H1 (cell line): ENCODE results near the gene CACNA2D4. TPM values are rescaled to one million over a fixed set of nuclear protein-coding genes. Genes with fewer than 3 reads are reported as not detected.

Experiments
- CTCF ChIA-PET: fragments of 300-600 bp; sonication (Branson Sonifier 250); formaldehyde crosslinking; loops from one replicate; lab custom pipeline; 2021; ENCODE audit not compliant: partially characterized antibody; lab: Charles Lee
- POLR2A ChIA-PET: fragments of 300-600 bp; sonication (Branson Sonifier 250); formaldehyde crosslinking; loops from one replicate; lab custom pipeline; 2021; ENCODE audit warnings: inconsistent platforms; ENCODE audit not compliant: partially characterized antibody; lab: Charles Lee
- DNase-seq, 2 experiments: peaks; one replicate each; pipeline versions ENCODE4 v3.0.0 to v3.0.0-alpha.2; 2010 to 2022; ENCODE audit warnings: low spot score in 2 of 2, low read depth in 1 of 2, mixed read lengths in 1 of 2
- FAIRE-seq: peaks from 2 replicates; lab custom pipeline; 2011; peaks lifted over from hg19 to GRCh38; lab: Jason Lieb, UNC
- H2AFZ ChIP-seq: 2 replicates; pipeline ENCODE4 v1.8.1; 2012; ENCODE audit warnings: low read length, inconsistent platforms
- H2AK5ac ChIP-seq: 2 replicates; pipeline ENCODE4 v1.6.1; 2013; ENCODE audit warnings: low read depth, low read length
- H2BK120ac ChIP-seq: replicated peaks from 2 replicates; pipeline ENCODE3; 2013; ENCODE audit warnings: low read depth, low read length, inconsistent platforms
- H2BK12ac ChIP-seq: 2 replicates; pipeline ENCODE4 v1.6.1; 2013; ENCODE audit warnings: low read depth, low read length
- H2BK15ac ChIP-seq: 2 replicates; pipeline ENCODE4 v1.6.1; 2013; ENCODE audit warnings: low read length
- H2BK20ac ChIP-seq: 2 replicates; pipeline ENCODE4 v1.6.1; 2013; ENCODE audit warnings: low read length
- H2BK5ac ChIP-seq: 2 replicates; pipeline ENCODE4 v1.6.1; 2013; ENCODE audit warnings: low read depth, low read length
- H3K14ac ChIP-seq: 2 replicates; pipeline ENCODE4 v1.6.1; 2013; ENCODE audit warnings: inconsistent platforms; ENCODE audit not compliant: insufficient read length
- H3K18ac ChIP-seq: 2 replicates; pipeline ENCODE4 v1.6.1; 2013; ENCODE audit warnings: low read length; ENCODE audit errors: extremely low read depth
- H3K23ac ChIP-seq: 2 replicates; pipeline ENCODE4 v1.6.1; 2013; ENCODE audit warnings: inconsistent platforms; ENCODE audit not compliant: insufficient read length
- H3K23me2 ChIP-seq: 2 replicates; pipeline ENCODE4 v1.6.1; 2013; ENCODE audit warnings: low read depth, low read length
- H3K27ac ChIP-seq: 2 replicates; pipeline ENCODE4 v1.6.1; 2011; ENCODE audit warnings: low read depth, low read length, inconsistent platforms
- H3K27me3 ChIP-seq, 4 experiments: replicated peaks in 1 of 4; 1 replicate in 1 of 4; 2 replicates in 3 of 4; pipeline versions ENCODE4 v1.6.1 to v1.8.1; 2011 to 2013; ENCODE audit warnings: low read length in 3 of 4, mild to moderate bottlenecking in 3 of 4, inconsistent platforms in 2 of 4, mixed read lengths in 2 of 4, moderate library complexity in 1 of 4; ENCODE audit not compliant: control insufficient read depth in 3 of 4, insufficient read depth in 3 of 4; ENCODE audit errors: extremely low read depth in 1 of 4
- H3K36me3 ChIP-seq, 4 experiments: 2 replicates each; pipeline versions ENCODE4 v1.6.1 to v1.8.1; 2011 to 2013; ENCODE audit warnings: mild to moderate bottlenecking in 4 of 4, low read length in 3 of 4, moderate library complexity in 2 of 4, control low read depth in 1 of 4, inconsistent platforms in 1 of 4; ENCODE audit not compliant: insufficient read depth in 4 of 4, control insufficient read depth in 2 of 4
- H3K4ac ChIP-seq: replicated peaks from 2 replicates; pipeline ENCODE3; 2013; ENCODE audit warnings: low read length, low read depth, mixed read lengths, inconsistent platforms; ENCODE audit not compliant: insufficient read length
- H3K4me1 ChIP-seq, 4 experiments: replicated peaks in 1 of 4; 1 replicate in 1 of 4; 2 replicates in 3 of 4; pipeline versions ENCODE4 v1.6.1 to v1.8.1; 2011 to 2013; ENCODE audit warnings: low read length in 3 of 4, inconsistent platforms in 2 of 4, mixed read lengths in 1 of 4; ENCODE audit not compliant: insufficient read depth in 4 of 4, control insufficient read depth in 3 of 4
- H3K4me2 ChIP-seq, 2 experiments: 2 replicates each; pipeline versions ENCODE4 v1.6.1 to v1.8.1; 2011 to 2013; ENCODE audit warnings: low read depth in 2 of 2, low read length in 2 of 2, control low read depth in 1 of 2, inconsistent platforms in 1 of 2, mild to moderate bottlenecking in 1 of 2; ENCODE audit not compliant: insufficient read depth in 1 of 2
- H3K4me3 ChIP-seq, 4 experiments: fragments of 200-600, 300-600 bp in 1 of 4; sonication (generic), shearing (Covaris generic), sonication (Bioruptor Twin) in 1 of 4; 2 replicates each; pipeline versions ENCODE4 v1.5.1 to v1.8.1; 2011 to 2016; ENCODE audit warnings: low read length in 4 of 4, low read depth in 3 of 4, control low read depth in 2 of 4, inconsistent platforms in 2 of 4, mild to moderate bottlenecking in 2 of 4, mixed read lengths in 1 of 4, moderate library complexity in 1 of 4; ENCODE audit not compliant: insufficient read depth in 2 of 4; ENCODE audit errors: extremely low read depth in 1 of 4
- H3K56ac ChIP-seq: replicated peaks from 2 replicates; pipeline ENCODE3; 2013; ENCODE audit warnings: low read depth, mild to moderate bottlenecking, mixed read lengths, low read length, inconsistent platforms; ENCODE audit not compliant: insufficient read length
- H3K79me1 ChIP-seq: 2 replicates; pipeline ENCODE4 v1.6.1; 2013; ENCODE audit warnings: low read depth, low read length, control low read depth
- H3K79me2 ChIP-seq, 2 experiments: 2 replicates each; pipeline versions ENCODE4 v1.6.1 to v1.8.1; 2012 to 2013; ENCODE audit warnings: low read length in 2 of 2, mild to moderate bottlenecking in 2 of 2, inconsistent platforms in 1 of 2; ENCODE audit not compliant: insufficient read depth in 2 of 2, control insufficient read depth in 1 of 2
- H3K9ac ChIP-seq, 4 experiments: replicated peaks in 1 of 4; 1 replicate in 1 of 4; 2 replicates in 3 of 4; pipeline versions ENCODE4 v1.6.1 to v1.8.1; 2011 to 2013; ENCODE audit warnings: low read depth in 3 of 4, low read length in 3 of 4, control low read depth in 2 of 4, mild to moderate bottlenecking in 2 of 4, moderate library complexity in 2 of 4, inconsistent platforms in 1 of 4; ENCODE audit errors: extremely low read depth in 1 of 4
- H3K9me3 ChIP-seq, 2 experiments: 2 replicates each; pipeline versions ENCODE4 v1.6.1 to v1.8.1; 2012 to 2013; ENCODE audit warnings: mild to moderate bottlenecking in 2 of 2, moderate library complexity in 2 of 2, control low read depth in 1 of 2, inconsistent platforms in 1 of 2, low read depth in 1 of 2, low read length in 1 of 2, mixed read lengths in 1 of 2; ENCODE audit not compliant: insufficient read depth in 2 of 2
- H4K20me1 ChIP-seq, 2 experiments: replicated peaks in 1 of 2; 2 replicates each; pipeline versions ENCODE3 to v1.8.1; 2011 to 2013; ENCODE audit warnings: inconsistent platforms in 2 of 2, low read length in 2 of 2, mild to moderate bottlenecking in 1 of 2; ENCODE audit not compliant: insufficient read depth in 2 of 2, control insufficient read depth in 1 of 2
- H4K5ac ChIP-seq: 2 replicates; pipeline ENCODE4 v1.6.1; 2013; ENCODE audit warnings: low read length, low read depth, mixed read lengths, inconsistent platforms; ENCODE audit not compliant: insufficient read length
- H4K8ac ChIP-seq: 2 replicates; pipeline ENCODE4 v1.8.0; 2013; ENCODE audit warnings: mild to moderate bottlenecking, moderate library complexity, low read length, inconsistent platforms; ENCODE audit not compliant: insufficient read depth; ENCODE audit errors: extremely low read depth
- H4K91ac ChIP-seq: replicated peaks from 2 replicates; pipeline ENCODE3; 2013; ENCODE audit warnings: low read length, mixed read lengths, inconsistent platforms; ENCODE audit not compliant: insufficient read length
- SAP30 ChIP-seq: fragments of 300-600 bp; sonication (generic); IDR thresholded peaks from 2 replicates; pipeline ENCODE4 v1.7.1; 2012; ENCODE audit warnings: low read length, moderate library complexity, mild to moderate bottlenecking, inconsistent platforms; ENCODE audit not compliant: insufficient read depth, insufficient replicate concordance
- SRF ChIP-seq: IDR thresholded peaks from 2 replicates; pipeline ENCODE4 v1.6.1; 2011; ENCODE audit warnings: mild to moderate bottlenecking, low read depth, low read length, moderate library complexity
- WGBS, 2 experiments: shearing (Covaris generic) in 1 of 2; methylation state at CpG; one replicate each; pipeline versions ENCODE4 v1.1.6 to v1.1.7; 2013 to 2015; ENCODE audit warnings: low lambda C conversion rate in 2 of 2, mixed read lengths in 2 of 2, inconsistent platforms in 1 of 2, low coverage in 1 of 2, missing lambda C conversion rate in 1 of 2; ENCODE audit not compliant: insufficient replicate concordance in 2 of 2, insufficient coverage in 1 of 2, insufficient read length in 1 of 2; ENCODE audit errors: extremely low coverage in 1 of 2, missing lambda C conversion rate in 1 of 2; 5-methylcytosine and 5-hydroxymethylcytosine counted together
- polyA plus RNA-seq, 7 experiments: library from polyadenylated mRNA; depleted of rRNA in 3 of 7; stranded (reverse) in 5 of 7; unstranded in 2 of 7; fragments of >200 nt in 5 of 7; fragments of 200-250 nt in 2 of 7; gene quantifications; 1 replicate in 5 of 7; 2 replicates in 1 of 7; 4 replicates in 1 of 7; pipeline versions ENCODE4 v1.2.1 to v1.2.3, GENCODE V29; 2011 to 2013; ENCODE audit warnings: missing spikeins in 2 of 7, mixed read lengths in 2 of 7
- total RNA-seq: library from RNA; stranded (reverse); fragmentation: NEBNext Ultra II Directional; extraction: Animal tissue kit (Norgen Biotek cat#: 25700); gene quantifications from 2 replicates; pipeline ENCODE4 v1.2.1, GENCODE V29; 2021

The CACNA2D4 gene
- total and polyA plus RNA-seq, 2 of the 8 experiments (the other 6 are each of a cell fraction or from before 2014, with no cell fraction given), result 0.44 to 0.88 TPM

DNA sequence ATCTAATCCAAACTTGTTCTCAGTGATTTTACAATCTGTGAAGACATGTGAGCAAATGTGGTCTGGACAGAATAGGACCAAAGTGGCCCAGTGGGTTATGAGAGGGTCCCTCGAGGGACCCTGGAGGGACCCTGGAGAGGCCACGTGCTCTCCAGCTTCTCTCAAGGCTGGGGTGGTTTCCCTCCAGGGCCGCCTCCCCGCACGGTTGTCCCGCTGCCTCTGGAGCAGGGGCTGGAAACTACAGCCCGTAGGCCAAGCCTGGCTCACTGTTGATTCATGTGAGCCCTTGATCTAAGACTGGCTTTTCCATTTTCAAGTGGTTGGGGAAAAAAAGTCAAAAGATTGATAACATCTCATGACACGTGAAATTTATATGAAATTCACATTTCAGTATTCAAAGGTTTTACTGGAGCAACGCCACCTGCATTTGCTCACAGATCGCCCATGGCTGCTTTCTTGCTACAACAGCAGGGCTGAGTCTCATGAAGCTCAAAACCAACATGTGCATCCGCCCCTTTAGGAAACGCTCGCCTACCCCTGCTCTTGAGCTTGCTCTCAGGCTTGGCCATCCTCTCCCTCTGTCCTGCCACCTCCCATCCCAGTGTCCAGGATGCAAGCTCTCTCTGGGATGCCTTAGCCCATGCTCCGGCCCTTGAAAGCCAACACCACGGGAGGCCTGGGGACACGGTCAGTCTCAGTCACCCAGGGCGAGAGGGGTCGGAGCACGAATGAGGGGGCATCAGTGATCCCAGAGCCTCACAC, 110.2 kb downstream of the CACNA2D4 start:
- ChIA-PET CTCF (interaction anchor here (1.2 to 3.3 kb wide), 3 partner anchors 10 to 132 kb away, joined by 3 to 27 read pairs (median 4); no protein-coding TSS in a partner anchor), POLR2A (no interaction called here)
- FAIRE-seq (no peak), DNase-seq (no peak)
- Histone ChIP-seq H3K23ac (no peak overlapping the region), H3K4me1 (peaks cover 0 to 2% (median 0%) of the 10 kb centered on the region in 4 experiments; a peak in 1 of 7 replicates), H3K9me3 (no peaks in the 10 kb centered on the region), H3K4me2 (no peak overlapping the region), H2BK5ac (no peak overlapping the region), H4K20me1 (peaks cover 0 to 2% of the 10 kb centered on the region in 2 experiments), H3K4ac (no peak overlapping the region), H2BK20ac (no peak overlapping the region), H3K14ac (no peak overlapping the region), H3K4me3 (no peak overlapping the region), H3K18ac (no peak overlapping the region), H2BK120ac (no peak overlapping the region), H2AFZ (no peak overlapping the region), H3K23me2 (no peaks in the 10 kb centered on the region; the same call in 1 of the 2 replicates), H3K79me2 (no peaks in the 10 kb centered on the region), H4K91ac (no peak overlapping the region), H4K8ac (no peak overlapping the region; the same call in 1 of the 2 replicates), H3K36me3 (no peaks in the 10 kb centered on the region), H2BK15ac (no peak overlapping the region)
- 86% methylated on average over 19 of the region's 19 CpGs; no CpG with 5 or more reads in 1 of the 2 experiments for WGBS, 2 experiments
- TF ChIP-seq SRF (no peak), SAP30 (no peak)
- TF ChIP-seq, all 59 proteins: peak for 0
- Histone ChIP-seq H4K5ac (no peak overlapping the region), H3K56ac (no peak overlapping the region), H3K79me1 (no peaks in the 10 kb centered on the region), H3K27ac (no peak overlapping the region), H3K9ac (no peak overlapping the region), H2AK5ac (no peak overlapping the region), H3K27me3 (no peaks in the 10 kb centered on the region), H2BK12ac (no peak overlapping the region)
